Measurements from ENCODE around the gene PRKCZ. TPM values are rescaled to one million over a fixed set of nuclear protein-coding genes. Genes with fewer than 3 reads are reported as not detected.

PRKCZ gene
- total and polyA plus RNA-seq, 9 of the 15 experiments (the other 6 are each of a cell fraction or from before 2014, with no cell fraction given): 0.07 to 3.1 (median 1.3) TPM

DNA sequence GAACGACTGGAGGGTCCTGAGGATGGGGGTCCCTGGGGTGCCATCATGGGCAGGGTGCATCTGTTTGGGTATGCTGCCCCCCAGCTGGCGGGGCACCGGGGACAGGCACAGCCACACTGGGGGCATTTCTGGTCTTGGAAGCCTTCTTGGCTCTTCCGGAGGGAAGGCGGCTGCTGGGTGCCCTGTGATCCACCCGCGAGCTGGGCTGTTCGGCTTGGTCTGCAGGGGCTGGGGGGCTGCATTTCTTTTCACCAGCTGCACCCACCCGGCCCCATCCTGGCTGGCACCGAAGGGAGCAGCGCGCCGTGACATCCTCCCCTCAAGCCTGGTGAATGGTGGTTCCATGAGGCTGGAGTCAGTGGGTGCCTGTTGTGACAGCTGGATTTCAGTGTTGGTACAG, 132.2 kb downstream of the PRKCZ start:
- ATAC-seq: no peak
- H3K4me1 ChIP-seq (replicated peaks in 1 of 2; ENCODE audit: control insufficient read depth in 2 of 2, insufficient read depth in 2 of 2, low read length in 2 of 2): peaks cover 14 to 70% of the 10 kb centered on the region in 2 experiments
- no peak overlapping the region for H3K4me3 ChIP-seq
- H3K9ac ChIP-seq (ENCODE audit: insufficient read depth in 1 of 2, low read depth in 2 of 2, low read length in 2 of 2): peak overlapping the region in 1 of 2 experiments; percentile 61; a peak in 2 of 4 replicates
- ChIA-PET CTCF (ENCODE audit: low intra/inter-chr PET ratio) (no interaction called here), POLR2A (interaction anchor here (1.7 to 2.2 kb wide), 2 partner anchors 8 to 11 kb away, joined by 5 to 8 read pairs; no protein-coding TSS in a partner anchor)
- H3K27ac ChIP-seq (ENCODE audit: extremely low read depth, low read depth, low read length): no peak overlapping the region
- H3K9me1 ChIP-seq (ENCODE audit: control insufficient read depth, insufficient read depth, low read length): peaks cover 3% of the 10 kb centered on the region
- no peaks in the 10 kb centered on the region for H3K27me3 ChIP-seq (ENCODE audit: control insufficient read depth in 2 of 2, insufficient read depth in 2 of 2, low read length in 2 of 2)
- FAIRE-seq: no peak
- TF ChIP-seq ZNF76 (CRISPR knock-in tag; IDR thresholded peaks at IDR 0.05; ENCODE audit: borderline replicate concordance) (no peak), MAFK (IDR thresholded peaks at IDR 0.05; ENCODE audit: low read length) (no peak), PCBP2 (IDR thresholded peaks at IDR 0.05; ENCODE audit: low read depth, low read length, poor library complexity, severe bottlenecking) (no peak), MCM3 (IDR thresholded peaks at IDR 0.05) (no peak), ZBTB7A (IDR thresholded peaks at IDR 0.05; ENCODE audit: borderline replicate concordance, control insufficient read depth, low read depth, low read length) (no peak), MECOM (CRISPR knock-in tag; IDR thresholded peaks at IDR 0.05) (no peak), POLR2G (IDR thresholded peaks at IDR 0.05; ENCODE audit: low read depth, low read length) (peak; percentile 57; the same call in 1 of the 2 replicates), HEY1 (CRISPR knock-in tag; IDR thresholded peaks at IDR 0.05; ENCODE audit: borderline replicate concordance) (no peak), FOXP1 (CRISPR knock-in tag; IDR thresholded peaks at IDR 0.05) (no peak), MTF1 (CRISPR knock-in tag; IDR thresholded peaks at IDR 0.05; ENCODE audit: borderline replicate concordance) (no peak), RBFOX2 (IDR thresholded peaks at IDR 0.05; ENCODE audit: low read depth, low read length) (peak; percentile 41), ZNF395 (CRISPR knock-in tag; IDR thresholded peaks at IDR 0.05) (no peak)
- TF ChIP-seq, protein P1, sequence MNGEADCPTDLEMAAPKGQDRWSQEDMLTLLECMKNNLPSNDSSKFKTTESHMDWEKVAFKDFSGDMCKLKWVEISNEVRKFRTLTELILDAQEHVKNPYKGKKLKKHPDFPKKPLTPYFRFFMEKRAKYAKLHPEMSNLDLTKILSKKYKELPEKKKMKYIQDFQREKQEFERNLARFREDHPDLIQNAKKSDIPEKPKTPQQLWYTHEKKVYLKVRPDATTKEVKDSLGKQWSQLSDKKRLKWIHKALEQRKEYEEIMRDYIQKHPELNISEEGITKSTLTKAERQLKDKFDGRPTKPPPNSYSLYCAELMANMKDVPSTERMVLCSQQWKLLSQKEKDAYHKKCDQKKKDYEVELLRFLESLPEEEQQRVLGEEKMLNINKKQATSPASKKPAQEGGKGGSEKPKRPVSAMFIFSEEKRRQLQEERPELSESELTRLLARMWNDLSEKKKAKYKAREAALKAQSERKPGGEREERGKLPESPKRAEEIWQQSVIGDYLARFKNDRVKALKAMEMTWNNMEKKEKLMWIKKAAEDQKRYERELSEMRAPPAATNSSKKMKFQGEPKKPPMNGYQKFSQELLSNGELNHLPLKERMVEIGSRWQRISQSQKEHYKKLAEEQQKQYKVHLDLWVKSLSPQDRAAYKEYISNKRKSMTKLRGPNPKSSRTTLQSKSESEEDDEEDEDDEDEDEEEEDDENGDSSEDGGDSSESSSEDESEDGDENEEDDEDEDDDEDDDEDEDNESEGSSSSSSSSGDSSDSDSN (IDR thresholded peaks at IDR 0.05; ENCODE audit: borderline replicate concordance in 1 of 2, low read depth in 2 of 2, low read length in 2 of 2): no peak
- TF ChIP-seq, protein P2, sequence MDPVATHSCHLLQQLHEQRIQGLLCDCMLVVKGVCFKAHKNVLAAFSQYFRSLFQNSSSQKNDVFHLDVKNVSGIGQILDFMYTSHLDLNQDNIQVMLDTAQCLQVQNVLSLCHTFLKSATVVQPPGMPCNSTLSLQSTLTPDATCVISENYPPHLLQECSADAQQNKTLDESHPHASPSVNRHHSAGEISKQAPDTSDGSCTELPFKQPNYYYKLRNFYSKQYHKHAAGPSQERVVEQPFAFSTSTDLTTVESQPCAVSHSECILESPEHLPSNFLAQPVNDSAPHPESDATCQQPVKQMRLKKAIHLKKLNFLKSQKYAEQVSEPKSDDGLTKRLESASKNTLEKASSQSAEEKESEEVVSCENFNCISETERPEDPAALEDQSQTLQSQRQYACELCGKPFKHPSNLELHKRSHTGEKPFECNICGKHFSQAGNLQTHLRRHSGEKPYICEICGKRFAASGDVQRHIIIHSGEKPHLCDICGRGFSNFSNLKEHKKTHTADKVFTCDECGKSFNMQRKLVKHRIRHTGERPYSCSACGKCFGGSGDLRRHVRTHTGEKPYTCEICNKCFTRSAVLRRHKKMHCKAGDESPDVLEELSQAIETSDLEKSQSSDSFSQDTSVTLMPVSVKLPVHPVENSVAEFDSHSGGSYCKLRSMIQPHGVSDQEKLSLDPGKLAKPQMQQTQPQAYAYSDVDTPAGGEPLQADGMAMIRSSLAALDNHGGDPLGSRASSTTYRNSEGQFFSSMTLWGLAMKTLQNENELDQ (CRISPR knock-in tag; IDR thresholded peaks at IDR 0.05; ENCODE audit: borderline replicate concordance): no peak
- WGBS (ENCODE audit: insufficient coverage, low coverage, missing lambda C conversion rate): 70% methylated on average over 10 of the region's 13 CpGs
- no peaks in the 10 kb centered on the region for H3K9me3 ChIP-seq (replicated peaks; ENCODE audit: control insufficient read depth, insufficient read depth, low read depth, low read length)
- peaks cover 3% of the 10 kb centered on the region; the same call in 1 of the 3 replicates for H3K79me2 ChIP-seq (ENCODE audit: control insufficient read depth, insufficient read depth, low read length)
- no peak overlapping the region for H3K4me2 ChIP-seq (ENCODE audit: insufficient read depth, low read length)
- intact Hi-C loops (cut with micrococcal nuclease): no loop called here
- H4K20me1 ChIP-seq (replicated peaks; ENCODE audit: control insufficient read depth, insufficient read depth, low read length): no peaks in the 10 kb centered on the region
- no peak overlapping the region for H2AFZ ChIP-seq (ENCODE audit: low read depth, low read length)
- no peaks in the 10 kb centered on the region; the same call in 2 of the 3 replicates for H3K36me3 ChIP-seq (ENCODE audit: control insufficient read depth, insufficient read depth, low read length)
- BruUV-seq (replicated peaks): no TSS peak
- DNase-seq (ENCODE audit: extremely low read depth in 1 of 4, low spot score in 3 of 4): no peak
- in situ Hi-C loops (cut with MboI): loop anchor here (25.0 kb wide), 1 partner anchor 355 kb away; the partner anchor contains the start of genes HES5 and PANK4
